SH-SY5Y (cell line): Measurements from ENCODE around the gene SULT1C4.

Experiments used
- GATA2 ChIP-seq: IDR thresholded peaks from 2 replicates; pipeline ENCODE4 v1.6.1; 2011; ENCODE audit warnings: mild to moderate bottlenecking, low read depth, low read length
- GATA3 ChIP-seq: IDR thresholded peaks from 2 replicates; pipeline ENCODE4 v1.6.1; 2011; ENCODE audit warnings: low read depth, mild to moderate bottlenecking, low read length, moderate library complexity

DNA sequence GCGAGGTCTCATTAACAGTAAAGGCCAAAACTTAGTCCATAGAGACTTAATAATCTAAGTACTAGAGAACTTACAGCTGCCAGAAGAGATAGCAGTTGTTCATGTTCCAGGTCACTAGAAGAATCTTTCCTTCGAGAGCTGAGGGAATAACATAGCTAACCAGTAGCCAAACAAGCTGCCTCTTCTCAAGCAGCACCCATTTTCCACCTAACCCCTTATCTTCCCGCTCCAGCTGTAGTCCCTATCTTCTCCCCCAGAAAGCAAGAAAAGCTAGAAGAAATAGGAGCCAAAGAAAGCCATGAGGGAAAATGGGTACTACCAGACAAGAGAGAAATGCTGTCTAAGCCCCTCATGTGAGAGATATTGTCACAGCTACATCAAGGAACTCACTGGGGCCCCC is 24.0 kb downstream of the SULT1C4 start:
- no peak for TF ChIP-seq GATA2
- TF ChIP-seq GATA3 = no peak
